Mesendoderm (in vitro differentiated cells): ENCODE measurements around the gene SLC50A1.

Experiments used
- DNase-seq: peaks from one replicate; pipeline ENCODE4 v3.0.0; 2013
- H2AK5ac ChIP-seq: 2 replicates; pipeline ENCODE4 v1.6.1; 2013; ENCODE audit warnings: low read length, inconsistent platforms
- H2BK120ac ChIP-seq: 2 replicates; pipeline ENCODE4 v1.6.1; 2013; ENCODE audit warnings: low read depth, mild to moderate bottlenecking, low read length, moderate library complexity, mixed read lengths
- H2BK15ac ChIP-seq: replicated peaks from 2 replicates; pipeline ENCODE4 v1.6.1; 2013; ENCODE audit warnings: low read depth, mild to moderate bottlenecking, moderate library complexity
- H2BK5ac ChIP-seq: 2 replicates; pipeline ENCODE4 v1.6.1; 2013; ENCODE audit warnings: low read length, inconsistent platforms
- H3K18ac ChIP-seq: 2 replicates; pipeline ENCODE4 v1.6.1; 2013; ENCODE audit warnings: mild to moderate bottlenecking, low read length, mixed read lengths
- H3K23ac ChIP-seq: one replicate; pipeline ENCODE4 v1.6.1; 2013; ENCODE audit warnings: low read length
- H3K27ac ChIP-seq: 2 replicates; pipeline ENCODE4 v1.5.1; 2013; ENCODE audit warnings: low read depth, mild to moderate bottlenecking, inconsistent platforms, low read length, moderate library complexity
- H3K27me3 ChIP-seq: 2 replicates; pipeline ENCODE4 v1.6.1; 2013; ENCODE audit warnings: low read length, control low read depth, mild to moderate bottlenecking, inconsistent platforms; ENCODE audit not compliant: insufficient read depth, poor library complexity
- H3K36me3 ChIP-seq: 2 replicates; pipeline ENCODE4 v1.6.1; 2013; ENCODE audit warnings: low read length, inconsistent platforms; ENCODE audit not compliant: control insufficient read depth, insufficient read depth
- H3K4ac ChIP-seq: one replicate; pipeline ENCODE4 v1.6.1; 2013; ENCODE audit warnings: low read depth, mild to moderate bottlenecking, low read length, moderate library complexity
- H3K4me1 ChIP-seq: 2 replicates; pipeline ENCODE4 v1.6.1; 2013; ENCODE audit warnings: low read depth, low read length, inconsistent platforms; ENCODE audit not compliant: control insufficient read depth
- H3K4me2 ChIP-seq: 2 replicates; pipeline ENCODE4 v1.6.1; 2013; ENCODE audit warnings: low read length
- H3K4me3 ChIP-seq: 2 replicates; pipeline ENCODE4 v1.5.1; 2013; ENCODE audit warnings: mild to moderate bottlenecking, low read length
- H3K56ac ChIP-seq: one replicate; pipeline ENCODE4 v1.6.1; 2013; ENCODE audit warnings: low read length
- H3K79me1 ChIP-seq: 2 replicates; pipeline ENCODE4 v1.6.1; 2013; ENCODE audit warnings: low read length, inconsistent platforms
- H3K79me2 ChIP-seq: 2 replicates; pipeline ENCODE4 v1.6.1; 2013; ENCODE audit warnings: mild to moderate bottlenecking, low read length; ENCODE audit not compliant: control insufficient read depth, insufficient read depth
- H3K9ac ChIP-seq: 2 replicates; pipeline ENCODE4 v1.6.1; 2013; ENCODE audit warnings: low read length, inconsistent platforms
- H4K5ac ChIP-seq: one replicate; pipeline ENCODE4 v1.6.1; 2013; ENCODE audit warnings: low read length
- H4K8ac ChIP-seq: one replicate; pipeline ENCODE4 v1.6.1; 2013; ENCODE audit warnings: low read depth, mild to moderate bottlenecking, control low read depth, low read length, moderate library complexity
- WGBS: extraction: QIAGEN DNeasy Blood & Tissue Kit; methylation state at CpG from one replicate; pipeline ENCODE4 v1.1.7; 2013; ENCODE audit warnings: low lambda C conversion rate, missing lambda C conversion rate; ENCODE audit not compliant: insufficient coverage; ENCODE audit errors: extremely low coverage; 5-methylcytosine and 5-hydroxymethylcytosine counted together

SLC50A1 gene

GRCh38 chr1:155125511-155125945 lies 10.1 kb upstream of the SLC50A1 start:
- H4K8ac ChIP-seq = no peak overlapping the region
- no peak overlapping the region for H3K18ac ChIP-seq
- peak; percentile 26 for DNase-seq
- peaks cover 14% of the 10 kb centered on the region for H3K27me3 ChIP-seq
- no peak overlapping the region for H3K4me2 ChIP-seq
- H4K5ac ChIP-seq = no peak overlapping the region
- H2BK120ac ChIP-seq = no peak overlapping the region
- H3K56ac ChIP-seq = no peak overlapping the region
- H3K9ac ChIP-seq = no peak overlapping the region
- peaks cover 15% of the 10 kb centered on the region for H3K4me1 ChIP-seq
- WGBS = no CpG with 5 or more reads among the region's 11 CpGs
- H2BK5ac ChIP-seq = no peak overlapping the region
- H3K79me1 ChIP-seq = peaks cover 1% of the 10 kb centered on the region
- no peak overlapping the region for H3K27ac ChIP-seq
- no peak overlapping the region for H3K4ac ChIP-seq
- H3K79me2 ChIP-seq = no peaks in the 10 kb centered on the region
- no peak overlapping the region for H3K4me3 ChIP-seq
- H3K23ac ChIP-seq = no peak overlapping the region
- no peak overlapping the region for H2BK15ac ChIP-seq
- H3K36me3 ChIP-seq = no peaks in the 10 kb centered on the region
- no peak overlapping the region for H2AK5ac ChIP-seq

DNA sequence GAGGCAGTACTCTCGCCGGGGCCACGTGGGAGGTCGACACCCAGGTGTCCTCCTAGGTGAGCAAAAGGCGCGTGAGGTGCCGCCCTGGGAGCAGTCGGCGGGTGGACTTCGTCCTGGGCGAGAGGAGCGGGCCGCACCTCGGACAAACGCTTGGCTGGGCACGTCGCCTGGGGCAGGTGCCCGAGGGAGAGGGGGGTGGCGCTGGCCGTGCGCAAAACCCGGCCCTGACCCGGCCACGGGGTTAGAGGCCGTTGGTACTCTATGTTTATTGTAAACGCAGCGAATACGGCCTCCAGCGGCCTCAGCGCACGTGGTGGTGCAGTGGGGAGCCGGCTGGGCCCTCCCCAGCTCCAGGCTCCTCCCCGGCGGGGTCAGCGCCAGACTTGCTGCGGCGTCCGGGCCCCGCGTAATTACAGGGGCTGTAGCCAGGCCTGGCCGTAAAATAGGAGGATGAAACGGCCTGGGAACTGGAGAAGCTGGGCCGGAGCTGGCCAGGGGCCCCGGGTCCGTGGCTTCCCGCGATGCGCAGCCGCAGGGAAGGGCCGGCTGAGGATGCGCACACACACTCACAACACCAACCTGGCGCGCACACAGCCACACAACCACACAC lies 9.6 kb upstream of the SLC50A1 start:
- H3K79me2 ChIP-seq = no peaks in the 10 kb centered on the region
- H4K5ac ChIP-seq = no peak overlapping the region
- DNase-seq = peak; percentile 47
- no peak overlapping the region for H2BK15ac ChIP-seq
- no peak overlapping the region for H3K4me3 ChIP-seq
- WGBS = no CpG with 5 or more reads among the region's 53 CpGs
- no peak overlapping the region for H3K23ac ChIP-seq
- no peak overlapping the region for H3K4ac ChIP-seq
- H3K79me1 ChIP-seq = peaks cover 1% of the 10 kb centered on the region
- peak overlapping the region; percentile 37 for H3K4me2 ChIP-seq
- no peak overlapping the region for H2BK120ac ChIP-seq
- no peak overlapping the region for H4K8ac ChIP-seq
- H3K36me3 ChIP-seq = no peaks in the 10 kb centered on the region
- no peak overlapping the region for H3K27ac ChIP-seq
- H3K9ac ChIP-seq = no peak overlapping the region
- no peak overlapping the region for H2BK5ac ChIP-seq
- peaks cover 14% of the 10 kb centered on the region for H3K27me3 ChIP-seq
- peak overlapping the region; percentile 30 for H3K18ac ChIP-seq
- peaks cover 15% of the 10 kb centered on the region for H3K4me1 ChIP-seq
- H3K56ac ChIP-seq = peak overlapping the region; percentile 88
- no peak overlapping the region for H2AK5ac ChIP-seq

DNA sequence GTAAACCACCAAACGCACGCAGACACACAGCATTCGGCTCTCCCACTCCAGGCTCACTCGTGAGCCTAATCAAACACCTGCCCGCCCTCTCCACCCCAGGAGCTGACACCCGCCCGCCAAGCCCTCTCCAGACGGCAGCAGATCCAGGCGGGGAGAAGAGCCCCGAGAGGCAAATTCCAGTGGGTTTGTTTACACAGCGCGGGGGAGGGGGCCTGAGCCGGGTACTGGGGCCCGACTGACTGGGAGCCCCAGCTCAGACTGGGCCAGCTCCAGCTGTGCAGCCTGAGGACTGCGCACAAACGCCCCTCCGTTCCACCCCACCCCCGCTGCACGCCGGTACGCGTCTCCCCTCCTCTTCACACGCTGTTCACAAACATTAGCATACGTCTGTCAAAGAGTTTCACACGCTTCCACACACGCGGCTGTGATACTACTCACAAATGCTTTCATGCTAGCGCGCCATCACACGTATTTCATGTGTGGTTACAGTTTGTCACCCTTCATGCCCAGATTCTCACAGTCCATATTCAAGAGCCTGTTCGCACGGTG lies 9.0 kb upstream of the SLC50A1 start:
- Histone ChIP-seq H4K8ac (no peak overlapping the region), H3K79me2 (no peaks in the 10 kb centered on the region), H3K4ac (no peak overlapping the region), H3K23ac (no peak overlapping the region), H3K18ac (peak overlapping the region; percentile 30), H4K5ac (no peak overlapping the region), H2BK120ac (no peak overlapping the region), H3K27ac (no peak overlapping the region), H3K4me3 (no peak overlapping the region), H3K56ac (peak overlapping the region; percentile 88), H2BK15ac (no peak overlapping the region), H3K79me1 (peaks cover 1% of the 10 kb centered on the region), H3K4me1 (peaks cover 15% of the 10 kb centered on the region), H2BK5ac (no peak overlapping the region), H3K4me2 (peak overlapping the region; percentile 99), H3K36me3 (no peaks in the 10 kb centered on the region), H2AK5ac (no peak overlapping the region), H3K27me3 (peaks cover 14% of the 10 kb centered on the region), H3K9ac (no peak overlapping the region)
- peak; percentile 82 for DNase-seq
- no CpG with 5 or more reads among the region's 32 CpGs for WGBS

DNA sequence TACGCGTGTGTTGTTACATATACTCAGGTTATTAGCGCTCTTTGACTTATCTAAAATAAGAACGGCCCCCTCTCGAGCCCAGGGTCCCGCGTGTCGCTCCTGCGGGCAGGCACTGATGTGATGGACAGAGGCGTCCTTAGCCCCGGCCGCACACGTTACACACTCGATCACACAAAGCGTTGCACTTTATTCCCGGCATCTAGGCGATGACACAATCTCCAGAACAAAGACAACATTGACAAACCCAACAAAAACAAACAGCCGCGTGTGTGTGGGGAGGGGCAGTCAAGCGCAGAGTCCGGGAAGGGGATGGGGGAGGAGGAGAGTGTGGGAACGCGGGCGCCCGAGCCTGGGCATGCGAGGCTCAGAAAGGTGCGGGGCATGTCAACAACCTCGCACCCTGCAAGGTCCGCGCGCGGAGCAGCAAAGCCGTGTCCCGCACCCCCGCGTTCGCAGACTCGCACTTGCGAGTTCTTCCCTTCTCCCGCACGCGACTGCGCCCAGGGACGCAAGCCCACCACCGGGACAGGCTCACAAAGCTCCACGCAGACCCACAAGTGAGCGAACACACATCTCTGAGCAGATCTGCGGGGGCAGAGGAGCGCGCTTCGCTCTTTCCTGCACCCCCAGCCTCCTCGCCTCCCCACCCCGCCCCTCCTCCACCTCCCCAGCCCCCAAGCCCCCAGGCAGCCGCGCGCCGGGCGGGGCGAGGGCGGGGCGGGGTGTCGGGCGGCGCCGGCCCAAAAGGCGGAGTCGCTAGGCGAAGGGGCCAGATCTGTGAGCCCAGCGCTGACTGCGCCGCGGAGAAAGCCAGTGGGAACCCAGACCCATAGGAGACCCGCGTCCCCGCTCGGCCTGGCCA lies 8.3 kb upstream of the SLC50A1 start, which contains the start of gene EFNA1:
Gene EFNA1, plus strand, starts transcription at position 772 of the 862 bp plus-strand sequence. CDS start 102 bp downstream, outside the sequence.
- peaks cover 14% of the 10 kb centered on the region for H3K27me3 ChIP-seq
- peaks cover 1% of the 10 kb centered on the region for H3K79me1 ChIP-seq
- H2BK5ac ChIP-seq = no peak within 1 kb of the TSS
- peaks cover 15% of the 10 kb centered on the region for H3K4me1 ChIP-seq
- no peak within 1 kb of the TSS for H4K5ac ChIP-seq
- H4K8ac ChIP-seq = no peak within 1 kb of the TSS
- DNase-seq = peak; percentile 81
- H3K36me3 ChIP-seq = no peaks in the 10 kb centered on the region
- H3K27ac ChIP-seq = no peak within 1 kb of the TSS
- no peak within 1 kb of the TSS for H3K4ac ChIP-seq
- H3K23ac ChIP-seq = no peak within 1 kb of the TSS
- H2BK120ac ChIP-seq = no peak within 1 kb of the TSS
- H3K4me3 ChIP-seq = peak within 1 kb of the TSS; percentile 60
- H3K79me2 ChIP-seq = no peaks in the 10 kb centered on the region
- peak within 1 kb of the TSS; percentile 44 for H3K18ac ChIP-seq
- peak within 1 kb of the TSS; percentile 37 for H2AK5ac ChIP-seq
- no peak within 1 kb of the TSS for H2BK15ac ChIP-seq
- H3K9ac ChIP-seq = peak within 1 kb of the TSS; percentile 78
- peak within 1 kb of the TSS; percentile 99 for H3K4me2 ChIP-seq
- no CpG with 5 or more reads among the region's 76 CpGs for WGBS
- peak within 1 kb of the TSS; percentile 88 for H3K56ac ChIP-seq

DNA sequence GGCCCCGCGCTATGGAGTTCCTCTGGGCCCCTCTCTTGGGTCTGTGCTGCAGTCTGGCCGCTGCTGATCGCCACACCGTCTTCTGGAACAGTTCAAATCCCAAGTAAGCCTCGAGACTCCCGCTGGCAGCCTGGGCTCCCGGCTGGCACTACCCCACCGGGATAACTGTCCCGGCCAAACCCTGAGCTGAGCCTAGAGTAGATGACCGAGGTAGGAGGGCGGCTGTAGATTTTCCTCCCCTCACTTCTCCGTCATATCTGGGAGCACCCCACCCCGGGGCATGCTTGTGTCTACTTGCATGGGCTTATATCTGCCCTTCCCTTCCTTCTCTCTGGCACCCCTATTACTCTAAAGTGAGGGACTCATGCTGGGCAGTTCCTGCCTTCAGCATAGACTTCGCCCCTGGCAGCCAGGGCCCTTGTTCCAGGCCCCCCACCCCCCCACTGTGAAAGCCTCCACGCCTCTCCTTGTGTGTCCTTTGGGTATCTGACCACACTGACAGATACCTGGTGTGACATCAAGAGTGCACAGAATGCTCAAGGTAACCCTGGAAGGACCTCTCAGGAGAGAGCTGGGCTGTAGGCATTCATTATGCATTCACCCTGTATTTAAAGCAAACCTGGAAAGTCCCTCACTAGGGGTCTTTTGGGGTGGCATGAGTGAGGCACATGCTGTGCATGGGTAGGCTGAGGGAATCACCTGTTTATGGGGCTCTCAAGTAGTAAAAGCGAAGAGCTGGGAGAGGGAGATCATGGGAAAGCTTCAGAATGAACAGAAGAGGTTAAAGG lies 7.5 kb upstream of the SLC50A1 start:
- Histone ChIP-seq H3K18ac (peak overlapping the region; percentile 44), H3K9ac (peak overlapping the region; percentile 78), H3K36me3 (no peaks in the 10 kb centered on the region), H4K5ac (no peak overlapping the region), H3K23ac (no peak overlapping the region), H3K4me2 (peak overlapping the region; percentile 96), H2BK5ac (no peak overlapping the region), H3K79me1 (peaks cover 1% of the 10 kb centered on the region), H3K56ac (peak overlapping the region; percentile 76), H2BK15ac (no peak overlapping the region), H3K79me2 (no peaks in the 10 kb centered on the region), H3K4ac (no peak overlapping the region), H4K8ac (no peak overlapping the region), H3K27ac (no peak overlapping the region), H3K4me3 (peak overlapping the region; percentile 54), H3K4me1 (peaks cover 15% of the 10 kb centered on the region), H2AK5ac (peak overlapping the region; percentile 22), H3K27me3 (peaks cover 14% of the 10 kb centered on the region), H2BK120ac (no peak overlapping the region)
- WGBS = no CpG with 5 or more reads among the region's 17 CpGs
- no peak for DNase-seq
